ENCODE data around the gene MOCS3. TPM values are rescaled to one million over a fixed set of nuclear protein-coding genes. Genes with fewer than 3 reads are reported as not detected.

MOCS3 gene
- total RNA-seq, 1 experiment from 2014 or later: 13.2 TPM

- no peak for DNase-seq
- TF ChIP-seq CTCF (IDR thresholded peaks at IDR 0.05; ENCODE audit: unreplicated experiment): no peak
- H3K4me3 Mint-ChIP-seq (ENCODE audit: low read depth, unreplicated experiment): no peak overlapping the region
- H3K36me3 Mint-ChIP-seq (ENCODE audit: insufficient read depth, unreplicated experiment): no peaks in the 10 kb centered on the region
- H3K27me3 Mint-ChIP-seq (ENCODE audit: unreplicated experiment): peaks cover 9% of the 10 kb centered on the region
- peaks cover 2% of the 10 kb centered on the region for H3K4me1 Mint-ChIP-seq (ENCODE audit: low read depth, unreplicated experiment)
- intact Hi-C loops (cut with micrococcal nuclease; ENCODE audit: unreplicated experiment): no loop called here
- H3K9me3 Mint-ChIP-seq (ENCODE audit: low read depth, unreplicated experiment): no peaks in the 10 kb centered on the region
- CTCF ChIA-PET: no interaction called here
- no TSS peak for BruUV-seq (replicated peaks)
- H3K27ac Mint-ChIP-seq (ENCODE audit: unreplicated experiment): no peak overlapping the region
These were observed 50.9 kb downstream of the MOCS3 start for GRCh38 chr20:51009303-51010042.

DNA sequence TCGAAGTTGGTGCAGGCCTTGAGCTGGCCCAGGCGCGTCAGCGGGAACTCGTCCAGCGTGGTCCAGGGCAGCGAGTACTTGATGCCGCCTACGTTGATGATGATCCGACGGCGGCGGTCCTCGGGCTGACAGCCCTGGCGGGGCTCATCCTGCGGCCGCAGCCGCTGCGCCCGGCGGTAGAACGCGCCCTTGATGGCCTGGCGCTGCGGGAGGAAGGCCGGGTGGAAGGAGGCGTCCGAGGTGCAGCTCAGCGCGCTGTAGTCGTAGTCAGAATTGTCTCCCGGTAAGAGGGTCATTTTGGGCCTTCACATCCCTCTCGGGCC lies 51.4 kb downstream of the MOCS3 start:
- Mint-ChIP-seq H3K9me3 (ENCODE audit: low read depth, unreplicated experiment) (no peaks in the 10 kb centered on the region), H3K4me3 (ENCODE audit: low read depth, unreplicated experiment) (no peak overlapping the region), H3K4me1 (ENCODE audit: low read depth, unreplicated experiment) (peaks cover 8% of the 10 kb centered on the region), H3K27me3 (ENCODE audit: unreplicated experiment) (peaks cover 14% of the 10 kb centered on the region), H3K27ac (ENCODE audit: unreplicated experiment) (no peak overlapping the region), H3K36me3 (ENCODE audit: insufficient read depth, unreplicated experiment) (no peaks in the 10 kb centered on the region)
- DNase-seq: no peak
- CTCF ChIA-PET: no interaction called here
- no TSS peak for BruUV-seq (replicated peaks)
- intact Hi-C loops (cut with micrococcal nuclease; ENCODE audit: unreplicated experiment): no loop called here
- TF ChIP-seq CTCF (IDR thresholded peaks at IDR 0.05; ENCODE audit: unreplicated experiment): no peak

- no peak for DNase-seq
- intact Hi-C loops (cut with micrococcal nuclease; ENCODE audit: unreplicated experiment): no loop called here
- Mint-ChIP-seq H3K9me3 (ENCODE audit: low read depth, unreplicated experiment) (no peaks in the 10 kb centered on the region), H3K27me3 (ENCODE audit: unreplicated experiment) (peaks cover 24% of the 10 kb centered on the region), H3K27ac (ENCODE audit: unreplicated experiment) (no peak overlapping the region), H3K4me3 (ENCODE audit: low read depth, unreplicated experiment) (no peak overlapping the region), H3K36me3 (ENCODE audit: insufficient read depth, unreplicated experiment) (no peaks in the 10 kb centered on the region), H3K4me1 (ENCODE audit: low read depth, unreplicated experiment) (peaks cover 11% of the 10 kb centered on the region)
- CTCF ChIA-PET: no interaction called here
- BruUV-seq (replicated peaks): no TSS peak
- TF ChIP-seq CTCF (IDR thresholded peaks at IDR 0.05; ENCODE audit: unreplicated experiment): no peak
These were observed 52.3 kb downstream of the MOCS3 start for GRCh38 chr20:51010932-51011331.

DNA sequence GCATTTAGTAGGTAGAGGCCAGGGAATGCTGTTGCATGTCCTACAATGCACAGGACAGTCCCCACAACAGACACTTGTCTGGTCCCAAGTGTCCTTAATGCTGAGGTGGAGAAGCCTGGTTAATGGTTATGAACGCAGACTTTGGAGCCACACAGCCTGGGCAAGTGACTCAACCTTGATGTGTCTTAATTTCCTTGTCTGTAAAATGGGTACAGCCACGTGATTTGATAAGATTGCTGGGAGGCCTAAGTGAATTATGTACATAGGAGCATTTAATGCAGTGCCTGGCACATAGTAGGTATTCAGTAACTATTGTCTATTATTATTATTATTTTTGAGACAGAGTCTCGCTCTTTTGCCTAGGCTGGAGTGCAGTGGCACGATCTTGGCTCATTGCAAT lies 52.9 kb downstream of the MOCS3 start:
- Mint-ChIP-seq H3K36me3 (ENCODE audit: insufficient read depth, unreplicated experiment) (no peaks in the 10 kb centered on the region), H3K4me3 (ENCODE audit: low read depth, unreplicated experiment) (no peak overlapping the region), H3K9me3 (ENCODE audit: low read depth, unreplicated experiment) (no peaks in the 10 kb centered on the region), H3K27ac (ENCODE audit: unreplicated experiment) (no peak overlapping the region), H3K4me1 (ENCODE audit: low read depth, unreplicated experiment) (peaks cover 11% of the 10 kb centered on the region), H3K27me3 (ENCODE audit: unreplicated experiment) (peaks cover 26% of the 10 kb centered on the region)
- TF ChIP-seq CTCF (IDR thresholded peaks at IDR 0.05; ENCODE audit: unreplicated experiment): no peak
- DNase-seq: no peak
- intact Hi-C loops (cut with micrococcal nuclease; ENCODE audit: unreplicated experiment): no loop called here
- CTCF ChIA-PET: no interaction called here
- no TSS peak for BruUV-seq (replicated peaks)

All from Calu3 (cell line).